SK-N-DZ (cell line): ENCODE results near the gene CACNA1G. TPM values are rescaled to one million over a fixed set of nuclear protein-coding genes. Genes with fewer than 3 reads are reported as not detected.
A peak's percentile ranks its signal among the peaks of the same experiment; 100 is the strongest.

ENCODE experiments used
- DNase-seq: peaks from one replicate; pipeline ENCODE4 v3.0.0-alpha.2; 2015; ENCODE audit warnings: low spot score
- polyA plus RNA-seq, 2 experiments: library from polyadenylated mRNA; depleted of rRNA; stranded (reverse); fragments of >200 nt; gene quantifications; 2 replicates each; pipeline ENCODE4 v1.2.3, GENCODE V29; 2014

Gene CACNA1G
- not detected in 2 replicates for polyA plus RNA-seq (2014; cell fraction: cytosol; rRNA removed)
- not detected in 2 replicates for polyA plus RNA-seq (2014; cell fraction: nucleus; rRNA removed)

DNA sequence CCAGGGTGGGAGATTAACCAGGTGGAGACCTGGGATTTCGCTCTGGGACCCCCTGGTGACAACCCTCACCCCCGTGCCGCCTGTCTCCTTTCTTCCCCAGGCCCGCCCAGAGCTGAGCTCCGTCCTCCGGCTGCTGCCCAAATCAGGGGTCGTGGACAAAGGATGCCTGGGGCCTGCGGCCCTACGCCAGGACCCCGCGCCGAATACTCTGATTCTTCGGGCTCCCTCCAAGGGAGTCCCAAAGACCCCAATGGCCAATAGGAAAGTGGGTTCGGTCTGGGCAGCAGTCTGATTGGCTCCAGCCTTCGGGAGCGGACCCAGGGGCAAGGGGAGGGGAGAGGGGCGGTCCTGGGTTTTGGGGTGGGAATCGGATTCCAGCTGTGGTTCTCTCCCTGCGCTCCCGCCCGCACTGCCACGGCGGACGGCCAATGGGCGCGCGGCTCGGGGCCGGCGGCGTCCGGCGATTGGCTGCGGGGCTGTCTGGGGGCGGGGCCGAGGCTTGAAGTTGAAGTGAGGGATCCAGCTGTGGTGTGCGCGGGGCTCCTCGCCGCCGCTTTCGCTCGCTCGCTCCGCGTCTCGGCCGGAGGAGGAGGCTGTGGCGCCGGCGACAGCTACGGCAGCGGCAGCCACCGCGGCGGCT lies at the start of gene CACNA1G:
CACNA1G (plus strand) TSS at position 531 of the 640 bp plus-strand sequence. CDS start 745 bp downstream, outside the sequence.
- DNase-seq = peak; percentile 78

DNA sequence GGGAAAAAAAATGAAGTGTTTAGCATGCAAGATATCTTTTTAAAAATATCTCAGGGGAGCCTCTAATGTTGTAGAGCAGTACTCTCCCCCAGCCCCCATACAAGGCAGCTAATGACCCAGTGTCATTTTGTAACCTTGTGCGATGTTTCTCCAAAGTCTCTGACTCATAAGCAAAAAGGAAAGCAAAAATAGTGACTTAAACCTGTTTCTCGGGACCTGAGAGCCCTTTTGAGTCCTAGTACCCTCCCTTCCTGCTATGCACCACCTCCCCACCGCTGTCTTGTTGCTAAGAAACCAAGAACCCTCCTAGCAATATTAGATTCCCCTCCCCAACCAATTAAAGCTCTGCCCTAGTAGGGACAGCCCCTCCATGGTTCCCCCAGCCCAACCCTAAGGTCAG lies 49.5 kb upstream of the CACNA1G start:
- DNase-seq = no peak

GRCh38 chr17:50513495-50513894 lies 47.0 kb upstream of the CACNA1G start:
- DNase-seq = no peak

DNA sequence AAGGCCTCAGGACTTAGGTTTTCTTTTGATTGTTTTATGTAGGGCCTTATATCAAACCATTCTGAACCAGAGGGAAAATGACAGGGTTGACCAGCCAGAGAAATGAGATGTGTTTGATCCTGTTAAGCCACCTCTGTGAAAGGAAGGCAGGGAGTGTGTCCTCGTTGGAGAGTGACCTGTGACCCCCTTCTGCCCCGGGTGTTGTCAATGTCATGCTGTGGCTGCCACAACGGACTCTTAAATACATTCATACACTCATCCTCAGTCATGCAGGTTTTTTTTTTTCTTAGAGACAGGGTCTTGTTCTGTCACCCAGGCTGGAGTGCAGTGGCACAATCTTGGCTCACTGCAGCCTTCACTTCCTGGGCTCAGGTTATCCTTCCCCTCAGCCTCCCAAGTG lies 46.1 kb upstream of the CACNA1G start:
- DNase-seq = no peak

GRCh38 chr17:50514936-50515702 lies 45.4 kb upstream of the CACNA1G start:
- no peak for DNase-seq

- DNase-seq = no peak
Measured at GRCh38 chr17:50517011-50517410, 43.5 kb upstream of the CACNA1G start.

DNA sequence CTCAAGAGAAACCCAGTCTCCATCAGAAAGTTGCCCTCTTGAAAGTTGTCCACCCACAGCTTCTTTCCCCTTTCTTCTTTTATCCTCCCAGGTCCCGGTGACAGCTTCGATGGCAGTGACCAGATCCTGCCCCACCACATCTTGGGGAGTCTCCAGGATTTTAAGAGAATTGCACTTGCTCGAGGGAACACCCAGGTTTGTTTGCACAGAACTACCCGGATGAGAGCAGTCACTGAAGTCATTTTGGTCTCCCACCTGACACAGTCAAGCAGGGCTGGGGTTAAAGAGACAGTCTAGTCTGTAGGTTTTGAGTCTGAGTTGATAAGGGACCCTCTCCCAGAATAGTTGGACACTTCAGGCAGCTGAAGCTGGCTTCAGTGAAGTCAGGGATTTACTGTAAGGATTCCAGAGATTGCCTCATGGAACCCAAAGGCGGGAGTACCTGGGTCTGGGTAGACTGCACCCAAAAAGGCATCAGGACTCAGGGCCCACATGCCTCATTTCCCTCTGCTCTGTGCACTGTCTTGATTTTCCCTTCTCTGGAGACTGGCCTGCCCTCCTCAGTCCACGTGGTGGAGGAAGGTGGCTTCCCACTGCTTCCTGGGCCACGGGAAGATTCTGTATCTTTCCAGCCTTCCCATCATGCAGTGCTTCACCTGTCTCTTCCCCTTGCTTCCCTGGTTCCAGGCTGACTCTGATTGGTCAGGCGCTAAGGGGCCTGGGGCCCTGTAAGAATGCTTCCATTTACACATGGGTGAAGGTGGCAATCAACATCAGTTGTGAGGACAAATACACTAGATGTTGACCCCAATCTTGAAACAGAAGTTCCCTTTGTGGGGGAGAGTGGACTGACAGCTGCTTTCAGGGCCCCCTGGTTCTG lies 42.8 kb upstream of the CACNA1G start:
- no peak for DNase-seq

DNA sequence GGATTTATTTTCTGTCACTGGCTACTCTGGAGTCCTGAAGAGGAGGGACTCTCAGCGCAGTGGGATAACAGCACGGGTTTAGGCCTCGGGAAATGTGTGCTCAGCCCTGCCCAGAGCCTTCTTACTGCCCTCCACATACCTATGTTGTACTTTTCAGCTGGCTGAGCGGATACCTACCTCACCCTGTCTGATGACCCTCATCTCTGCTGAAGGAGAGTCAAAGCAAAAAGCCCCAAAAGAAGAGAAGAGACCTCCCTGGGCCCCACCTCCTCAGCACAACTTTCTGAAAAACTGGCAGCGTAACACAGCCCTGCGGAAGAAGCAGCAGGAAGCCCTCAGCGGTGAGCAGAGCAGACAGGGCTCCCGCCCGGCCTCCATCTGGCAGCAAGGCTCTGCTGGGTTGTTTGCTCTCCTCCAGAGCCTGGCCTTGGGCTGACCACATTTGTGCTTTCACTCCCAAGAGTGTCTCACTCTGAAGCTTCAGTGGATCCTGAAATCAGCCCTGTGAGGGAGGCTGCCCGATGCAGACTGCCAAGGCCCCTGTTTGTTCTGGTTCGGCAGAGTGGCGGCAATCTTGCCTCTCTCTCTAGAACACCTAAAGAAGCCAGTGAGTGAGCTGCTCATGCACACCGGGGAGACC lies 42.0 kb upstream of the CACNA1G start:
- DNase-seq = no peak

- DNase-seq = no peak
Measured at GRCh38 chr17:50519141-50519834, 41.2 kb upstream of the CACNA1G start.

DNA sequence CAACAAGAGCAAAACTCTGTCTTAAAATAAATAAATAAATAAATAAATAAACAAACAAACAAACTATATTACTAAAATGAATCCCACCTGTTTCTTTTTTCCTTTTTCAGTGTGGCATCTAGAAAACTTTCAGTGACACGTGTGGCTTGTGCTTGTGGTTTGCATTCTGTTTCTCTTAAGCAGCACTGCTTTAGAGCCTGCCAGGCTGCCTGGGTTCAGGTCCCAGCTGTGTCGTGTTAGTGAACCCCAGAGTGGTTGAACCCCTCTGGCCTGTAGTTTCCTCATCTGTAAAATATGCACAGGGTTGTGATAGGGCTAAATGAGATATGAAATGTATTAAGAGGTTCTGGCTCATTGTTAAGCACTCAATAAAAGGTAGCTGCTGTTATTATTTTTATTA lies 40.0 kb upstream of the CACNA1G start:
- DNase-seq = no peak

DNA sequence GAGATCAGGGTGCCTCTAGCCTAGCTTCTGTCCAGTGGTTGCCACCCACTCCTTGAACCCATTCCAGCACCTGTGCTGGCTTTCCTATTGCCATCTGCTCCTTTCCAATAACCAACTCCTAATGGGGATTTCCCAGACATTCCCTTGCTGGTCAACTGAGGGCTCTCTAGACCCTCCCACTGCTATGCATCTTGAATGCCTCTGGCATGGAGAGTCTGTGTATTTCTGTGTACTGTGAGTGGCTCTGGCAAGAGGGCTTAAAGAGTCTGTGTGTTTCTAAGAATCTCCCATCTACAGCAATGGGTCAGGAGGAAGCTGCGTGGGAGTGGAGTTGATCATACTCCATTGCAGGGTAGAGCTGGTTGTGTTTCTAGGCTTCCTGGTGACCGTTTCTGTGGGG lies 39.0 kb upstream of the CACNA1G start:
- no peak for DNase-seq

- DNase-seq = no peak
Measured at GRCh38 chr17:50522766-50523165, 37.7 kb upstream of the CACNA1G start.

DNA sequence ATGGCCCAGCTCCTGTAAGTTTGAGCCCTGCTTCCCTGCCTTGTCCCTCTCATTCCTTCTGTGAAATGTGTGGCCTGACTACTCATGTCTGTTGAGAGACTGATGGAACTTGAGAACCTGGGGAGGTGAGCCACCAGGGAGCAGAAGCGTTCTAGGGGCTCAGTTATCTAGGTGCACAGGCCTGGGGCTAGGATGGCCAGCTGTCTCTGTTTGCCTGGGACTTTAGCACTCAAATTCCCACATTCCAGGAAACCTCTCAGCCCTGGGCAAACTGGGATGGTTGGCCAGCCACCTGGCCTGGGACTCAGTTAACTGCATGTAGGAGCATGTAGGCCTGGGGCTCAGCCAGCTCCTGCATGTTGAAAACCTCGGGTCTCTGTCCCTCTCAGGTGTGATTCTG lies 37.3 kb upstream of the CACNA1G start:
- DNase-seq = no peak

DNA sequence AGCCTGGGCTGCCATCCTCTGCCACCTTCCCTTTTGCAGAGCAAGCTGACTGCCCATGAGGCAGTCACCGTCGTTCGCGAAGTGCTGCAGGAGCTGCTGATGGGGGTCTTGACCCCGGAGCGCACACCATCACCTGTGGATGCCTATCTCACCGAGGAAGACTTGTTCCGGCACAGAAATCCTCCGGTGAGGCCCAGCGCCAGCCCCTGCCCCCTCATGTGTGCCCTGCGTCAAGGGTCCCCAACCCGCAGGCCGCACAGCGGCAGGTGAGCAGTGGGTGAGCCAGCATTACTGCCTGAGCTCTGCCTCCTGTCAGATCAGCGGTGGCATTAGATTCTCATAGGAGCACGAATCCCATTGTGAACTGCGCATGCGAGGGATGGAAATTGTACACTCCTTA lies 35.7 kb upstream of the CACNA1G start:
- no peak for DNase-seq

DNA sequence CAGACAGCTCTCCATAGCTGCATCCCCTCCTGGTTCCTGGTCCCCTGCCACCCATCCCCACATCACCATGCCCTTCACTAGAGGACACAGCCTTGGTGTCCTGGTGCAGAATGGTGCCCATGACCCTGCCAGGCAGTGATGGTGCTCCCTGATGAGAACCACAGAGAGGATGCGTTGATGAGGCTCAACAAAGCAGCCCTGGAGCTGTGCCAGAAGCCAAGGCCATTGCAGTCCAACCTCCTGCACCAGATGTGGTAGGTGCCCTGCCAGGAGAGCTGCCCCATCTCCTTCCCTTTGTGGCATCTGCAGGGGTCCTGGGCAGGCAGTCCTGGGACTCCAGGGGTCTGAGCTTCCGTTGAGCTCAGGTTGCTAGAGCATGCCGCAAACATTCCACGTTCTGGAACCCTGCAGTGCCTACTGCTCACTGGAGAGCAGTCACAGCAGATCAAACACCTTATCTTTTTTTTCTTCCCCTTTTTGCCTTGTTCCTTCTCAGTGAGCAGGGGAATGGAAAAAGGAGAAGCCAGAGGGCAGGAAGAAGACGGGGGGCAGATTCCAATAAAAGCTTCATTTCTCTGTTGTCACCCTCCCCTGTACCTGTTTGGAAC lies 33.3 kb upstream of the CACNA1G start:
- DNase-seq = no peak

DNA sequence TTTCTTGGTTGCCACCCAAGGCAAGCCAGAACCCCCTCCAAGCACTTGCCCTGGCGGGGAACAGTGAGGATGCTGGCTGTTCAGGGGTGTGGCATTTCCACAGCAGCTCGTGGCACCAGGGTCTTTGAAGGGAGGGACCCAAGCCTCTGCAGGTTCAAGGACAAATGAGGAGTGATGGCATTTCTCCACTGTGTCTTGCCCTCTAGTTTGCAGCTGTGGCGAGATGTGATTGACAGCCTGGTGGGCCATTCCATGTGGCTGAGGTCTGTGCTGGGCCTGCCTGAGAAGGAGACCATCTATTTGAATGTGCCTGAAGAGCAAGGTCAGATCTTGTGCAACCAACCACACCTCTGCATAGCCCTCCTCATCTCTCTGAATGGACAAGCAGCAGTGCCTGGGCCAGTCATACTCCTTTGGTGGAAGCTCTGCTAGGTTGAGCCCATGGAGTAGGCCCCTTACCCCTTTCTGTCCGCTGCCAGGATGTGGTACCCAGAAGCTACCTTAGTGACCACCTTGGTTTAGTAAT lies 32.5 kb upstream of the CACNA1G start:
- no peak for DNase-seq

- DNase-seq = no peak
Measured at GRCh38 chr17:50529849-50530248, 30.7 kb upstream of the CACNA1G start.

DNA sequence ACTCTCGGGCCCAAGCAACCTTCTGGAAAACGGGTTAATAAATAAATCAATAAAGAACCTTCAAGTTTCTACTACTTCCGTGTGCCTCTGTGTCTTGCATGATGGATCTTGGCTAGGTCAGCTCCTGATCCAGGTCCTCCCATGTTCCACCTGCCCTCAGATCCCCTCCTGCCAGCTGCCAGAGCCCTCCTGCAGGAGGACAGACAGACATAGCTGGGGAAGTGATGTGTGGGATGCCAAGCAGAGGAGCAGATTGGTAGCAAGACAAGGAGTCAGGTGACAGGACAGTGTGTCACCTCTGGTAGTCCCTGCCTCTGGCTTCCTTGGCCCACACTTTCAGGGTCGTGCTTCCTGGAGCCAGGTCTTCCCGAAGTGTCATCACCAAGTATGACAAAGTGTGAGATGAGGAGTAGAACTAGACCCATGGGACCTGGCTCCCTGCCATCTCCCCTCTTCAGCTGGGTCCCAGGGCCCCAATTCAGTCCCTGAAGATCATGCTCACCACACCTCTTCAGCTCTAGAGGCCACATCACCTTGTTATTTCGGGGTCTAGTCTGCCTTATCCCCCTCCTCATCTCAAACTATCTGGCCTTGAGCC lies 29.0 kb upstream of the CACNA1G start:
- no peak for DNase-seq

DNA sequence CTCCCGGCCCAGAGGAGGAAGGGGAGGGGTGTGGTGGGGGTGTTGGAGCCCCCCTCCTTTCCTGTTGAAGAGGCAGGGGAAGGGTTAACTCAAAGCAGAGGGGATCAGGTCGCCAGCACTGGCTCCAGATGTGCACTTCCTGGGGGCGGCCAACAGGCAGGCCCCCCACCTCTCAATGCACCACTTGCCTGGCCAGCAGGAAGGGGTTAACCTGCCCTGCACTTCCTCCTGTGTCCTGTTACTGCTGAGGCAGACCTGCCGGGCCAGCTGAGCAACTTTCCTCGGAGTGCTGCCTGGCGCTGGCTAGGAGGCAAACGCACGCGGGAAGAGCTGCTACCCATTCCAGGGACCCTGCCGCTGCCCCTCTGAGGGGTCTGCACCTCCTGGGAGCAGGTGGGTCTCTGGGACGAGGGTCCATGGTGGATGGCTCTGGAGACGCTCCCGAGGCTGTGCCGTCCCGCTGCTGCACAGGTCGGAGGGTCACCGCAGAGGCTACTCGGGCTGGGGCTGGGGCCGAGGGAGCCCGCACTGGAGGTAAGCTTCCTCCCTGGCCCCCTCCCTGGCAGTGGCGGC lies 28.0 kb upstream of the CACNA1G start, which contains the start of gene EPN3:
EPN3 (plus strand) TSS at position 284 of the 573 bp plus-strand sequence. CDS start 3,822 bp downstream, outside the sequence.
- DNase-seq = no peak
